Fibroblast of the conjunctiva (primary cell): Measurements from ENCODE around the gene MPND.
A peak's percentile ranks its signal among the peaks of the same experiment; 100 is the strongest.
"Not testable (repeated sequence)": the region's sequence is repeated elsewhere in the genome, so short reads cannot be mapped to it uniquely, and the experiment has no call there.

Experiments
- DNase-seq: peaks from one replicate; pipeline ENCODE4 v3.0.0-alpha.2; 2010; ENCODE audit warnings: low read depth

MPND gene

DNA sequence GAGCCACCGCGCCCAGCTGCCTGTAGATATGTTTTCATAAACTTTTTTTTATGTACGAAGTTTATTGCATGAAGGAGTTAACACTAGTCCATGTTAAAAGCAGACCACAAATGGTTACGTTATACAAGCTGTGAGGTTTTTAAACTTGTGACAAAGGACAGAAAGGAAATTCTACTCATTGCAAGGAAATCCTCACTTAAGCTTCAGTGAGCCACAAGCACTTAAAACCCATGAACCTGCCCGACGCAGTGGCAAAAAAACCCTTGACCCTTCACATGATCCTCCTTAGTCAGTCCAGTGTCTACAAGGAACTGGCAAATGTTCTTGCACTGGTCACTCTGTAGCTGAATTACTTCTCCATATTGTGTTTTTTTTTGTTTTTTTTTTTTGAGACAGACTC lies 4.2 kb downstream of the MPND start:
- no peak for DNase-seq

DNA sequence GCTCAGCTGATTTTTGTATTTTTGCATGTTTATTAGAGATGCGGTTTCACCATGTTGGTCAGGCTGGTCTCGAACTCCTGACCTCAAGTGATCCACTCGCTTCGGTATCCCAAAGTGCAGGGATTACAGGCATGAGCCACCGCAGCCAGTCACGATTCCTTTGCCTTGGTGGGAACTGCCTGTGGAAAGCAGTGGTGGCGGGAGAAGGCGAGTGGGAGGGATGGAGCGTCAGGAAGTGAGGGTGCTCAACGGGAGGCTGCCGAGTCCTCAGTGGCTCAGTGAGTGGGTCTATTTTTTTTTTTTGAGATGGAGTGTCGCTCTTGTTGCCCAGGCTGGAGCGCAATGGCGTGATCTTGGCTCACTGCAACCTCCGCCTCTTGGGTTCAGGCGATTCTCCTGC lies 5.9 kb downstream of the MPND start:
- not testable (repeated sequence) for DNase-seq

GRCh38 chr19:4350111-4350510 lies 6.7 kb downstream of the MPND start:
- no peak for DNase-seq

GRCh38 chr19:4350726-4351125 lies 7.4 kb downstream of the MPND start:
- no peak for DNase-seq

DNA sequence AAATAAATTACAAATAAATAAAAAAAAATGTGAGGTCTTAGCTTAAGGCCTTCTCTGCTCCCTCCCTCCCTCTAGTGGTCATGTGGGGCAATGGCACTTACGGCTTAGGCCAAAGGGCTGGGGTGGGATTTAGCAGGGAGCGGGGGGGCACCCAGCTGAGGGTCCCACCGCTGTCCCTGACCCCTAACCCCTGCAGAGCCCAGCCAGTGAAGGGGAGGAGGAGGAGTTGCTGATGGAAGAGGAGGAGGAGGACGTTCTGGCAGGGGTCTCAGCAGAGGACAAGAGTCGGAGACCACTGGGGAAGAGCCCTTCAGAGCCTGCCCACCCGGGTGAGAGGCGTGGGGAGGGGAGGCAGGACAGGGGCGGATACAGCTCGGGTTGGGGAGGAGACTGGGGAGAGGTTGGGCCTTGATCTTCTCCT lies 9.3 kb downstream of the MPND start:
- DNase-seq: peak; percentile 62

- DNase-seq: no peak
These were observed 10.9 kb downstream of the MPND start for GRCh38 chr19:4354282-4354681.

- no peak for DNase-seq
These were observed 11.5 kb downstream of the MPND start for GRCh38 chr19:4354897-4355296.

DNA sequence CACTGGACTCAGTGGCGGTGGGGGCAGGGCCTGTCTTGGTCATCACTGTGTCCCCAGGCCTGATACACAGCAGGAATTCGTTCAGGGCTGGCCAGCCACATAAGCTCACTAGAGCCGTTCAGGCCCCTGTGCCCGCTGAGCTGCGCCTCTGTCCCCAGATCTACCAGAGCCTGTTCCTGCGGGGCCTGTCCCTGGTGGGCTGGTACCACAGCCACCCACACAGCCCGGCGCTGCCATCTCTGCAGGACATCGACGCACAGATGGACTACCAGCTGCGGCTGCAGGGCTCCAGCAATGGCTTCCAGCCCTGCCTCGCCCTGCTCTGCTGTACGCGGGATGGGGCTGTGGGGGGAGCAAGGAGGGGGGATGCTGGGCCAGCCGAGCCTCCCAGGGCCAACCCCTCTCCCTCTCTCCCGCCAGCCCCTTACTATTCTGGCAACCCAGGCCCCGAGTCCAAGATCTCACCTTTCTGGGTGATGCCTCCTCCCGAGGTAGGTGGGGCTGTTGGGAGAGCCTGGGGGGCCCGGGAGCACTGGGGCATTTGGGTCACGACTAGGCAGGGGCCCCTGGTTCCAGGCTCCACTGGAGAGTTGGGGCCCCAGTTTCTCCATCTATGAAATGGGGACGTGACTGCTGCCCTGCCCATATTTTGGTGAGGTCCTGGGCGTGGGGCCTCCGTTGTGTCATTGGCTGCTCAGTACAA lies 13.9 kb downstream of the MPND start:
- DNase-seq: no peak

DNA sequence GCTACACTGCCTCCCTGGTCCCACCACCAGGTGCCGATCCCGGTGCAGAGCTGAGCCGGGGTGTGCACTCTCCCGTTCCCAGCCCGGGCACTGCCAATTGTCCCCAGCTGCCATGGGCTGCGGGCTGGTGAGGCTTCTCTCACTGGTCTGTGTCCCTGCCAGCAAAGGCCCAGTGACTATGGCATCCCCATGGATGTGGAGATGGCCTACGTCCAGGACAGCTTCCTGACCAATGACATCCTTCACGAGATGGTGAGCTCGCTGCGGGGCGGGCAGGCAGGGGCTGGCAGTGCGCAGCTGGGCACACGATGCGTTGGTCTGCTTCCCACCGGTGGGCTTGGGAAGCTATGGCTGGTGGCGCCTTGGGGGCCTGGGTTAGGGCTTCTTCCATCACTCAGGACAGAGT lies 14.6 kb downstream of the MPND start:
- no peak for DNase-seq

- DNase-seq: no peak
These were observed 15.6 kb downstream of the MPND start for GRCh38 chr19:4358709-4359626.

DNA sequence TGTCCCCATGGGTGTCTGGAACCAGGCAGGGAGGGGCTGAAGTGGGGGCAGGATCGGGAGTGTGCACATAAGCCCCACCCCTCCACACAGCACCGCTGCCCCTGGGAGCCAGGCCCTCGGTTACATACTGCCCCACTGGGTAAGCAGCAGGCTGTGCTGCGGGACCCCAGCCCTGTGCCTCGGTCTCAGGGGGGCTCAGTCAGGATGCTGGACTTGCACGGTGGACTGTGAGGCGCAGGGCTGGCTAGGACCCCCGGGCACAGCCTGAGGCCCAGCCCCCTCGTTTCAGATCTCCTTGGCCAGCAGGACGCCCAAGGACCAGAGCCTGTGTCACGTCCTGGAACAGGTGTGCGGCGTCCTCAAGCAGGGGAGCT lies 16.3 kb downstream of the MPND start:
- DNase-seq: no peak

DNA sequence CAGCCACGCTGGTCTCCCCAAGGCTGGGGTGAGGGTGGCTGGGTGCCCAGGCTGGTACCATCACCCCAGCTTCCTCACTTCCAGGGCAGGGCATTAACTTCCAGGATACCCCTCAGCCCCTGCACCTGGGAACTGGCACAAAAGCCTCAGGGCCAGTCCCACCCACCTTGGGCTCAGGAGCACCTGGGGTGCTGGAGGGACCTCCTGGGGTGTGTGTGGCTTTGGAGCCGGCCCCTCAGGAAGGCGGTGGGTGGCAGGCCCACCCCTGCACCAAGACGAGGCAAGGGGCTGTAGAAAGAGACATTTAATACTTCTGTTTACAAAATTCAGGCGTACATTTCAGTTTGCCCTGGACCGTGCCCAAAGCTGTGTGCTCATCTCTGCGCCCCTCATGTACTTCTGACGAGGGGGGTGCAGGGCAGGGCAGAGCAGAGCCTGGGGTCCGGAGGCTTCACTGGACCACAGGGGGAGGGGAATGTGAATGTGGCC lies 16.8 kb downstream of the MPND start:
- no peak for DNase-seq

- DNase-seq: no peak
These were observed 17.3 kb downstream of the MPND start for GRCh38 chr19:4360641-4361151.

- DNase-seq: no peak
These were observed 18.0 kb downstream of the MPND start for GRCh38 chr19:4361152-4362046.

DNA sequence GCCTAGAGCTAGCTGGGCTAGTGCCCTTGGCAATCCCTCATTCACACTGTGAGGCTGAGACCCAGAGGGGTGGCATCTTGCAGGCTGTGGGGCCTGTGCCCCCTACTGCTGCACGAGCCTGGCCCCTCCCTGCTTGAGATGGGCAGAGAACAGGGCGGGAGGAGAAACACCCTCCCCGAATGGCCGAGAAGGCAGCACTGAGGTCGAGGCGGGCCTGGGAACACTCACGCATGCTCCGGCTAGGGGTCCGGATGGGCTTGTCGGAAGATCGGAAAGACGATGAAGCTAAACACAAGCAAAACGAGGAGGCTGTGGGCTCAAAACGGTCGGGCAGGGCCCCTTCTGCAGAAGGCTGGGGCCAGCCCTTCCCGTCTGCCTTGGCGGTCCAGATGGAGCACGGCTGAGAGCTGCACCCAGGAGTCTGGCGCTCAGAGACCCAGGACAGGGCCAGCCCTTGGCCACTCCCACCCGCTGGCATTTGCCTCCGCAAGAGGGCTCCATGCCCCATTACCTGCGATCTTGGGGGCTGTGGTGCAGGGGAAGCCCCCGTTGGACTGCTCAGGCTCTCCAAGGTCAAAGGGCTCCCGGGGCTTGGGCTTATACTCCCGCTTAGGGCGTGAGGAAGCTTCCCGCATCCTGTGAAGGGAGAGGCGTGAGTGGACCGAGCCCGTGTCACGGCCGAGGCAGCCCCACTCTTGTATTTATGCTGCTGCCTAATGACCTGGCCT lies 18.9 kb downstream of the MPND start:
- DNase-seq: no peak

DNA sequence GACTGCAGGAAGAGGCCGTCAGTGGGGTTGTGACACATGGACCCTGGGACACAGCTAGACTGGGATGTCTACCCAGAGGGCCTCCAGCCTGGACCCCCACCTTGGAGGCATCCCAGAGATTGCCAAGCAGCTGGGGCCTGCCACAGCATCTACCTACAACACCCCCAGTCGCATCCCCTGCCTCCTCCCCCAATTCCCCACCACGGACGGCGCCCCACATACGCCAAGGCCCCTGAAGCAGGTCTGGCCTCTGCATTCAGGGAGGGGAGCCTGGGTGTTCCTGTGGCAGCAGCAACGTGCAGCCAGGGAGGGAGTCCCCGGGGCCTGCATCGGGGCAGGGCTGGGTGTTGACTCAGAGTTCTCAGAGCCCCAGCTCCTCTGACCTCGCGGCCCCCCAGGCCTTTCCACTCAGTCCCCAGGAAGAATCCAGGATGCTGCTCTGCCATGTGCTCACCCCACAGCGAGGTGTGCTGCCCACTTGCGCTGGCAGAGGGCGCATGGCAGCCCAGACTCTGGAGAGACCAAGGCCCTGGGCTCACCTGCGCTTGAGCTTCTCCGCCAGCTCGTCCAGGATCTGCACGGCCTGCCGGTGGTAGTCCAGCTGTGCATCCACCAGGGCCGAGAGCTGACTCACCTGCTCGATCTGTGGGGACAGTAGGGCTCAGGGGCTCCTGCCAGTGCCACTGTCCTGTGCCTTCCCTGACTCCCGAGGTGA lies 19.6 kb downstream of the MPND start:
- DNase-seq: no peak

DNA sequence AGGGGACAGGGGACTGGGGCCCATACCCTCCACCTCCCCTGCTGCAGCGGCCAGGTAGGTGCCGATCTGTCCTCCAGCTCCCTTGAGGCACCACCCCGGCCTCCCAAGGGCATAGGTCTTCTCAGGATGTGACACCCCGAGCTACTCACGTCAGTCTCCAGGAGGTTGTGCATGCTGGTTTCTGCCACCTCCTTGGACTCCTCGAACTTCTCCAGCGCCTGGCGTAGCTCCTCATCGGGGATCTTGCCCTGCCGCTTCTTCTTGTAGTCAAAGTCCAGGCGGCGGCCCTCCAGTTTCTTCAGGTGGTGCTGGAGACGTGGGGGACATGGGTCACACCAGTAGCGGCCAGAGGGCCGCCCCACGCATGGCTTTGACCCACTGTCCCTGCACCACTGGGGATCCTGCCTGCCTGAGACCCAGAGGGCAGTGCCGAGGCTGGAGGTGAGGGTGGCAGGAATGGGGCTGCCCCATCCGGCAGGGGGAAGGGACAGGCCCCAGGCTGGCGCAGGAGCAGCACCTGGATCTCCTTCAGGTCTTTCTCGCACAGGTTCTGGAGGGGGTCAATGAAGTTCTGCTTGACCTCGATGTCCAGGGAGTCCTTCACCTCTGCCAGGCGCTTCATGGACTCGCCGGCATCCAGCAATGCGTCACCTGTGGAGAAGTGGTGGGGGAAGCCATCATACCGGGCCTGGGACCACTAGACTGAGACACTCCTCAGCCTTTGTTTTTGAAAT lies 20.4 kb downstream of the MPND start:
- DNase-seq: no peak

- DNase-seq: no peak
These were observed 22.0 kb downstream of the MPND start for GRCh38 chr19:4365341-4365740.

DNA sequence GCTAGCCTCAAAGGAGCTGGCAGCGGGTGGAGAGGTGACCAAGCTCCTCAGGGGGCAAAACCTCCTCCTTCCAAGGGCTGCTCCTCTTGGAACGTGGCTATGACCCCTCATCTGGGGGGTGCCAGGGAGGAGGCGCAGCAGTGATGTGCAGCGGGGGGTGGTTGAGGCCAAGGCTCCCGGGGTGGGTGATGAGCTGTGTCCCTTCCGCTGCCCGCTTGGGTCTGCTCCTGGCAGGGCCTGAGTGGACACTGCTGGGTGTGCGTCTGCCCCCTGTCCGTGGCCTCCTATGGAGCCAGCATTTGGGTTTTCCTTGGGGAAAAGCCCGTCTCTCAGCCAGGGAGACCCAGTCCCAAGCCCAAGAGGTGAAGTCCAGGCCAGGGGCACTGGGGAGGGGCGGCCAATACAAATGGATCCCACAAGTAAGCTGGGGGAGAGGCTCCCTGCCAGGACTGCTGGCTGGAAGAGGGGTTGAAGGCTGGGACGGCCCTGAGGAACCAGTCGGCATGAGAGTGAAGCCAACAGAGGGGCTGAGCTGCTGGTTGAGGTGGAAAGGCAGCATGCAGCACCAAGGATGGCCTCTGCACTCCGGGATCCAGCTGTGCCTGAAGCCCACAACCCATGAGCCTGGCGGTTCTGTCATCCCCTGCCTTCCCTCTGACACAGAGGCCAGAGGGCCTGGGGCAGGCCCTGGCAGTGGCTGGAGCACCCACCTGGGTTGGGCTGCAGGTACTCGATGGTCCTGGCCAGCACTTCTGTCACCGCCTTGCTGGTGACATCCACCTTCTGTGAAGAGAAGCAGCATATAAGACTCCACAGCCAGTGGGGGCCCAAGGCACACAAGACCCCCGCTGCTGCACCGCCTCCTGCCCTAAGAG lies 22.7 kb downstream of the MPND start:
- no peak for DNase-seq
